SK-N-SH (cell line): ENCODE measurements around the gene RAMP1.

ENCODE experiments used
- CHD2 ChIP-seq: fragments of 150-350 bp; IDR thresholded peaks from 2 replicates; pipeline ENCODE4 v1.6.1; 2018; ENCODE audit warnings: low read length; ENCODE audit not compliant: partially characterized antibody
- CTCF ChIP-seq: fragments of 200-600 bp; sonication (generic); IDR thresholded peaks from 2 replicates; pipeline ENCODE4 v1.6.1; 2017; ENCODE audit warnings: antibody characterized with exemption, mild to moderate bottlenecking, moderate library complexity
- EZH2phosphoT487 ChIP-seq: fragments of 200-600 bp; sonication (generic); IDR thresholded peaks from 2 replicates; pipeline ENCODE4 v1.6.1; 2017; ENCODE audit warnings: low read depth, mixed run types, mild to moderate bottlenecking, antibody characterized with exemption, moderate library complexity, borderline replicate concordance
- MAX ChIP-seq: IDR thresholded peaks from 2 replicates; pipeline ENCODE4 v1.4.0; 2012; ENCODE audit warnings: low read depth
- NFIC ChIP-seq: IDR thresholded peaks from 2 replicates; pipeline ENCODE4 v1.4.0; 2012; ENCODE audit warnings: borderline replicate concordance
- RCOR1 ChIP-seq: fragments of 150-350 bp; IDR thresholded peaks from 2 replicates; pipeline ENCODE4 v1.6.1; 2017; ENCODE audit warnings: antibody characterized with exemption, low read length
- RFX5 ChIP-seq: IDR thresholded peaks from 2 replicates; pipeline ENCODE4 v1.6.1; 2012; ENCODE audit warnings: mild to moderate bottlenecking, improper control_type of control experiment, low read length
- SIN3A ChIP-seq: IDR thresholded peaks from 2 replicates; pipeline ENCODE4 v1.6.1; 2012; ENCODE audit warnings: low read depth, mild to moderate bottlenecking, low read length, moderate library complexity, borderline replicate concordance
- SMC3 ChIP-seq: IDR thresholded peaks from 2 replicates; pipeline ENCODE4 v1.6.1; 2012; ENCODE audit warnings: low read depth, low read length, improper control_type of control experiment
- TAF1 ChIP-seq: IDR thresholded peaks from 2 replicates; pipeline ENCODE4 v1.6.1; 2012; ENCODE audit warnings: low read depth, mild to moderate bottlenecking, low read length, moderate library complexity, borderline replicate concordance
- TCF12 ChIP-seq: IDR thresholded peaks from 2 replicates; pipeline ENCODE4 v1.4.0; 2012
- TEAD4 ChIP-seq: IDR thresholded peaks from 2 replicates; pipeline ENCODE4 v1.4.0; 2012; ENCODE audit warnings: mild to moderate bottlenecking, borderline replicate concordance; ENCODE audit not compliant: insufficient read depth
- YY1 ChIP-seq: IDR thresholded peaks from 2 replicates; pipeline ENCODE4 v1.4.0; 2012; ENCODE audit warnings: low read depth, mild to moderate bottlenecking
- ZBTB33 ChIP-seq: IDR thresholded peaks from 2 replicates; pipeline ENCODE4 v1.4.0; 2012; ENCODE audit warnings: low read depth, borderline replicate concordance

DNA sequence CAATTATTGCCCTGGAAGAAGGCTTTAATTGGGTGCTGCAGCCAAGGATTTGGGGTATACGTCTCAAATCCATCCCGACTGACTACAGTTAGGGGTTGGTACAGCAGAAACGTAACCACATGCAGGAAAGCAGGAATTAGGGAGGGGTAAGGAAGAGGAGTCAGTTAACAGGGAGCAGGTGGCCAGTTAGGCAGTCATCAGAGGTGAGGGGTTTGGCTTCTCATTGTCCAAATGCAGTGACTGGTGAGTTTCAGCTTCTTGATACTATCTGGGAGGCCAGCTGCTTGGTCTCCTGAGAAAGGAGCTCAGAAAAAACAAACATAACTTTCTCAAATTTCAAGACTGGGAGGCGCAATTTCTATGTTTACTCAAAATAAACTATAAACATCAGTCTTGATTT, 68.6 kb downstream of the RAMP1 start:
- TF ChIP-seq SIN3A (no peak), TEAD4 (no peak), MAX (no peak), CTCF (no peak), SMC3 (no peak), YY1 (no peak), NFIC (no peak), RFX5 (no peak), CHD2 (no peak), TCF12 (no peak), RCOR1 (no peak), TAF1 (no peak), EZH2phosphoT487 (no peak), ZBTB33 (no peak)
